ENCODE data around the gene SOD1.
"Not testable (repeated sequence)": the region's sequence is repeated elsewhere in the genome, so short reads cannot be mapped to it uniquely, and the experiment has no call there.

Gene SOD1

DNA sequence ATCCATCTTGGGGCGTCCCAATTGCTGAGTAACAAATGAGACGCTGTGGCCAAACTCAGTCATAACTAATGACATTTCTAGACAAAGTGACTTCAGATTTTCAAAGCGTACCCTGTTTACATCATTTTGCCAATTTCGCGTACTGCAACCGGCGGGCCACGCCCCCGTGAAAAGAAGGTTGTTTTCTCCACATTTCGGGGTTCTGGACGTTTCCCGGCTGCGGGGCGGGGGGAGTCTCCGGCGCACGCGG is 282 bp upstream of the SOD1 start:
- TF ChIP-seq, protein P1, sequence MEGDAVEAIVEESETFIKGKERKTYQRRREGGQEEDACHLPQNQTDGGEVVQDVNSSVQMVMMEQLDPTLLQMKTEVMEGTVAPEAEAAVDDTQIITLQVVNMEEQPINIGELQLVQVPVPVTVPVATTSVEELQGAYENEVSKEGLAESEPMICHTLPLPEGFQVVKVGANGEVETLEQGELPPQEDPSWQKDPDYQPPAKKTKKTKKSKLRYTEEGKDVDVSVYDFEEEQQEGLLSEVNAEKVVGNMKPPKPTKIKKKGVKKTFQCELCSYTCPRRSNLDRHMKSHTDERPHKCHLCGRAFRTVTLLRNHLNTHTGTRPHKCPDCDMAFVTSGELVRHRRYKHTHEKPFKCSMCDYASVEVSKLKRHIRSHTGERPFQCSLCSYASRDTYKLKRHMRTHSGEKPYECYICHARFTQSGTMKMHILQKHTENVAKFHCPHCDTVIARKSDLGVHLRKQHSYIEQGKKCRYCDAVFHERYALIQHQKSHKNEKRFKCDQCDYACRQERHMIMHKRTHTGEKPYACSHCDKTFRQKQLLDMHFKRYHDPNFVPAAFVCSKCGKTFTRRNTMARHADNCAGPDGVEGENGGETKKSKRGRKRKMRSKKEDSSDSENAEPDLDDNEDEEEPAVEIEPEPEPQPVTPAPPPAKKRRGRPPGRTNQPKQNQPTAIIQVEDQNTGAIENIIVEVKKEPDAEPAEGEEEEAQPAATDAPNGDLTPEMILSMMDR (IDR thresholded peaks at IDR 0.05; ENCODE audit: low read depth, low read length): no peak
- no peaks in the 10 kb centered on the region for H3K4me1 ChIP-seq
- H3K4me3 ChIP-seq (ENCODE audit: low read depth, low read length): peak overlapping the region; percentile 97
- no peaks in the 10 kb centered on the region for H3K27me3 ChIP-seq
- H3K36me3 ChIP-seq: peaks cover 23% of the 10 kb centered on the region
- DNase-seq: no peak
- H3K9me3 ChIP-seq: no peaks in the 10 kb centered on the region

DNA sequence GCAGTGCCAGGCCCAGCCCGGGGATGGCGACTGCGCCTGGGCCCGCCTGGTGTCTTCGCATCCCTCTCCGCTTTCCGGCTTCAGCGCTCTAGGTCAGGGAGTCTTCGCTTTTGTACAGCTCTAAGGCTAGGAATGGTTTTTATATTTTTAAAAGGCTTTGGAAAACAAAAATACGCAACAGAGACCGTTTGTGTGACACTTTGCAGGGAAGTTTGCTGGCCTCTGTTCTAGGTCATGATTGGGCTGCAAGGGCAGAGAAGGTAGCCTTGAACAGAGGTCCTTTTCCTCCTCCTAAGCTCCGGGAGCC is 719 bp downstream of the SOD1 start:
- Histone ChIP-seq H3K9me3 (no peaks in the 10 kb centered on the region), H3K4me3 (ENCODE audit: low read depth, low read length) (peak overlapping the region; percentile 97), H3K27me3 (no peaks in the 10 kb centered on the region), H3K36me3 (peaks cover 33% of the 10 kb centered on the region), H3K4me1 (no peaks in the 10 kb centered on the region)
- no peak for DNase-seq
- TF ChIP-seq, protein P1 (IDR thresholded peaks at IDR 0.05; ENCODE audit: low read depth, low read length): no peak

DNA sequence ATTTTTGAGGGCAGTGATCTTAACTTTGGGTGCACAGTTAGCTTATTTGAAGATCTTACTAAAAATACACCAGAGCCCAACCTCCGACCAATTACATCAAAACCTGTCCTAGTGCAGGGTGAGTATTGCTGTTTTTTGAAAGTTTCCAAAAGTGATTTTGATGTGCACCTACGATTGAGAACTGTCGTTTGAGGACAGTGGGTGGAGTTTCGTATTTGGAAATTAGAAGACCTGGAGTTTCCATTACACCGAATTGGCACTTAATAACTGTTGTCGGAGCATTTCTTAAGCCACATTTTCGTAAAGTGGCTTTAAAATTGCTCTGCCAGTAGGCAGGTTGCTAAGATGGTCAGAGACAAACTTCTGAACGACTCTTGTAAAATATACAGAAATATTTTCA is 1.1 kb downstream of the SOD1 start:
- Histone ChIP-seq H3K4me1 (no peaks in the 10 kb centered on the region), H3K27me3 (no peaks in the 10 kb centered on the region), H3K9me3 (no peaks in the 10 kb centered on the region), H3K36me3 (peaks cover 37% of the 10 kb centered on the region), H3K4me3 (ENCODE audit: low read depth, low read length) (peak overlapping the region; percentile 97)
- TF ChIP-seq, protein P1 (IDR thresholded peaks at IDR 0.05; ENCODE audit: low read depth, low read length): no peak
- no peak for DNase-seq

DNA sequence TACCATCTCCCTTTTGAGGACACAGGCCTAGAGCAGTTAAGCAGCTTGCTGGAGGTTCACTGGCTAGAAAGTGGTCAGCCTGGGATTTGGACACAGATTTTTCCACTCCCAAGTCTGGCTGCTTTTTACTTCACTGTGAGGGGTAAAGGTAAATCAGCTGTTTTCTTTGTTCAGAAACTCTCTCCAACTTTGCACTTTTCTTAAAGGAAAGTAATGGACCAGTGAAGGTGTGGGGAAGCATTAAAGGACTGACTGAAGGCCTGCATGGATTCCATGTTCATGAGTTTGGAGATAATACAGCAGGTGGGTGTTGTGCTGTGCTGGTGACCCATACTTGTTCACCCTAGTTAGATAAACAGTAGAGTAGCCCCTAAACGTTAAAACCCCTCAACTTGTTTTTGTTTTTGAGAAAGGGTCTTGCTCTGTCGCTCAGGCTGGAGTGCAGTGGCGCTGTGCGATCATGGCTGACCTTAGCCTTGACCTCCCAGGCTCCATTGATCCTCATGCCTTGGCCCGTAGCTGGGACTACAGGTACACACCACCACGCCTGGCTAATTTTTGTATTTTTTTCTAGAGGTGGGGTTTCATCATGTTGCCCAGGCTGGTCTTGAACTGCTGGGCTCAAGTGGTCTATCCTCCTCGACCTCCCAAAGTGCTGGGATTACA is 4.2 kb downstream of the SOD1 start:
- Histone ChIP-seq H3K36me3 (peaks cover 68% of the 10 kb centered on the region), H3K27me3 (no peaks in the 10 kb centered on the region), H3K4me3 (ENCODE audit: low read depth, low read length) (no peak overlapping the region), H3K4me1 (no peaks in the 10 kb centered on the region), H3K9me3 (no peaks in the 10 kb centered on the region)
- TF ChIP-seq, protein P1 (IDR thresholded peaks at IDR 0.05; ENCODE audit: low read depth, low read length): no peak
- no peak for DNase-seq

DNA sequence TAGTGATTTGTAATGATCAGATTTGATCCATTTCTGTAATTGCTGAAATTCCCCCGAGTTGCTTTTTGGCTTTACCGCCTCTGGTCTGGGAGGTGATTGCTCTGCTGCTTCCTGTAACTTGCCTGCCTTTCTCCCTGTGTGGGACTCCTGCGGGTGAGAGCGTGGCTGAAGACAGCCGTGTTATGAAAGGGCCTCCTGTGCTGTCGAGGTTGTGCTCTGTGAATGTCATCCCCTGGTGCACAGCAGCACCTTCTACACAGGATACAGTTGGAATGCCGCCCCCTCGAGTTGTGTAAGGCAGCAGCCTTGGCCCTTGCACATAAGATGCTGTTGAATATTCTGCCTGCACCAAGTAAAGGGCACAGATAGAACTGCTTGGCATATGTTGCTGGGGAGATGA is 5.9 kb downstream of the SOD1 start:
- Histone ChIP-seq H3K9me3 (no peaks in the 10 kb centered on the region), H3K4me1 (no peaks in the 10 kb centered on the region), H3K27me3 (no peaks in the 10 kb centered on the region), H3K4me3 (ENCODE audit: low read depth, low read length) (no peak overlapping the region), H3K36me3 (peaks cover 80% of the 10 kb centered on the region)
- TF ChIP-seq, protein P1 (IDR thresholded peaks at IDR 0.05; ENCODE audit: low read depth, low read length): no peak
- no peak for DNase-seq

DNA sequence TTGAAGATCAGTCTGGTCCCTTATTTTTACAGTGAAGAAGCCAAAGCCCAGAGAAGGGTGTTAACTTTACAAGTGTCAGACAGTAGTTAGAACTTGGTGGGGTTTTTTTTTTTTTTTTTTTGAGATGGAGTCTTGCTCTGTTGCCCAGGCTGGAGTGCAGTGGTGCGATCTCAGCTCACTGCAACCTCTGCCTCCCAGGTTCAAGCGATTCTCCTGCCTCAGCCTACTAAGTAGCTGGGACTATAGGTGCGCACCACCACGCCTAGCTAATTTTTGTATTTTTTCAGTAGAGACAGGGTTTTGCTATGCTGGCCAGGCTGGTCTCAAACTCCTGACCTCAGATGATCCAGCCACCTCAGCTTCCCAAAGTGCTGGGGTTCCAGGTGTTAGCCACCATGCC is 6.4 kb downstream of the SOD1 start:
- not testable (repeated sequence) for H3K4me1 ChIP-seq; H3K9me3 ChIP-seq; H3K4me3 ChIP-seq (ENCODE audit: low read depth, low read length); DNase-seq; H3K27me3 ChIP-seq
- H3K36me3 ChIP-seq: peaks cover 80% of the 10 kb centered on the region

DNA sequence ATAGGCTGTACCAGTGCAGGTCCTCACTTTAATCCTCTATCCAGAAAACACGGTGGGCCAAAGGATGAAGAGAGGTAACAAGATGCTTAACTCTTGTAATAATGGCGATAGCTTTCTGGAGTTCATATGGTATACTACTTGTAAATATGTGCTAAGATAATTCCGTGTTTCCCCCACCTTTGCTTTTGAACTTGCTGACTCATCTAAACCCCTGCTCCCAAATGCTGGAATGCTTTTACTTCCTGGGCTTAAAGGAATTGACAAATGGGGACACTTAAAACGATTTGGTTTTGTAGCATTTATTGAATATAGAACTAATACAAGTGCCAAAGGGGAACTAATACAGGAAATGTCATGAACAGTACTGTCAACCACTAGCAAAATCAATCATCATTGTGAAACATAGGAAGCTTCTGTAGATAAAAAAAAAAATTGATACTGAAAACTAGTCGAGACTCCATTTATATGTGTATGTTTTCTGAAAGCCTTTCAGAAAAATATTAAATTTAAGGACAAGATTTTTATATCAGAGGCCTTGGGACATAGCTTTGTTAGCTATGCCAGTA is 7.0 kb downstream of the SOD1 start:
- no peak for DNase-seq
- no peak overlapping the region for H3K4me3 ChIP-seq (ENCODE audit: low read depth, low read length)
- no peaks in the 10 kb centered on the region for H3K4me1 ChIP-seq
- TF ChIP-seq, protein P1 (IDR thresholded peaks at IDR 0.05; ENCODE audit: low read depth, low read length): no peak
- H3K36me3 ChIP-seq: peaks cover 83% of the 10 kb centered on the region
- H3K27me3 ChIP-seq: no peaks in the 10 kb centered on the region
- H3K9me3 ChIP-seq: no peaks in the 10 kb centered on the region
